Smooth muscle cell (in vitro differentiated cells): Measurements from ENCODE around the gene PIK3AP1. TPM values are rescaled to one million over a fixed set of nuclear protein-coding genes. Genes with fewer than 3 reads are reported as not detected.

Experiments used
- DNase-seq: peaks from one replicate; lab custom pipeline; 2025; ENCODE audit not compliant: unreplicated experiment; lab: John Stamatoyannopoulos, UW
- H2AFZ ChIP-seq: fragments of 200-600 bp; sonication (generic); 2 replicates; pipeline ENCODE4 v1.6.0; 2016; ENCODE audit warnings: antibody characterized with exemption, low read depth, mild to moderate bottlenecking
- H3F3A ChIP-seq: fragments of 200-600 bp; sonication (generic); 2 replicates; pipeline ENCODE4 v1.6.0; 2017; ENCODE audit warnings: antibody characterized with exemption, low read depth
- H3K27ac ChIP-seq: fragments of 200-600 bp; sonication (generic); 2 replicates; pipeline ENCODE4 v1.5.1; 2016; ENCODE audit warnings: low read depth, mild to moderate bottlenecking
- H3K27me3 ChIP-seq: fragments of 200-600 bp; sonication (generic); 2 replicates; pipeline ENCODE4 v1.6.1; 2016; ENCODE audit warnings: low read depth, mild to moderate bottlenecking
- H3K36me3 ChIP-seq: fragments of 200-600 bp; sonication (generic); 2 replicates; pipeline ENCODE4 v1.5.1; 2016; ENCODE audit warnings: low read depth
- H3K4me1 ChIP-seq: fragments of 200-600 bp; sonication (generic); 2 replicates; pipeline ENCODE4 v1.5.1; 2016; ENCODE audit warnings: low read depth
- H3K4me2 ChIP-seq: fragments of 200-600 bp; sonication (generic); 2 replicates; pipeline ENCODE4 v1.6.0; 2016; ENCODE audit warnings: mild to moderate bottlenecking
- H3K4me3 ChIP-seq: fragments of 200-600 bp; sonication (generic); 2 replicates; pipeline ENCODE4 v1.5.1; 2016; ENCODE audit warnings: mild to moderate bottlenecking
- H3K79me2 ChIP-seq: fragments of 200-600 bp; sonication (generic); 2 replicates; pipeline ENCODE4 v1.6.0; 2016; ENCODE audit warnings: low read depth, mild to moderate bottlenecking
- H3K9ac ChIP-seq: fragments of 200-600 bp; sonication (generic); 2 replicates; pipeline ENCODE4 v1.6.0; 2016; ENCODE audit warnings: low read depth
- H3K9me3 ChIP-seq: fragments of 200-600 bp; sonication (generic); replicated peaks from 2 replicates; pipeline ENCODE4 v1.5.1; 2016; ENCODE audit warnings: low read depth
- H4K20me1 ChIP-seq: fragments of 200-600 bp; sonication (generic); 2 replicates; pipeline ENCODE4 v1.6.0; 2016; ENCODE audit warnings: low read depth
- WGBS: methylation state at CpG from one replicate; pipeline ENCODE4 v1.1.7; 2016; ENCODE audit warnings: low lambda C conversion rate; 5-methylcytosine and 5-hydroxymethylcytosine counted together
- polyA plus RNA-seq: library from polyadenylated mRNA; unstranded; fragments of >200 nt; fragmentation: Nextera tagmentation; extraction: Ambion mirVana; gene quantifications from 2 replicates; pipeline ENCODE4 v1.2.1, GENCODE V29; 2016
- total RNA-seq: library from RNA; depleted of rRNA; stranded (reverse); fragments of >200 nt; gene quantifications from 2 replicates; pipeline ENCODE4 v1.2.3, GENCODE V29; 2014
- TF ChIP-seq, protein P1 (sequence below): fragments of 200-600 bp; sonication (generic); IDR thresholded peaks from 2 replicates; pipeline ENCODE4 v1.5.1; 2017; ENCODE audit warnings: borderline replicate concordance, mild to moderate bottlenecking, antibody characterized with exemption; ENCODE audit not compliant: insufficient read depth, poor library complexity, severe bottlenecking

Gene PIK3AP1
- total and polyA plus RNA-seq, 2 experiments from 2014 or later, result 1.2 TPM; not detected in 1

DNA sequence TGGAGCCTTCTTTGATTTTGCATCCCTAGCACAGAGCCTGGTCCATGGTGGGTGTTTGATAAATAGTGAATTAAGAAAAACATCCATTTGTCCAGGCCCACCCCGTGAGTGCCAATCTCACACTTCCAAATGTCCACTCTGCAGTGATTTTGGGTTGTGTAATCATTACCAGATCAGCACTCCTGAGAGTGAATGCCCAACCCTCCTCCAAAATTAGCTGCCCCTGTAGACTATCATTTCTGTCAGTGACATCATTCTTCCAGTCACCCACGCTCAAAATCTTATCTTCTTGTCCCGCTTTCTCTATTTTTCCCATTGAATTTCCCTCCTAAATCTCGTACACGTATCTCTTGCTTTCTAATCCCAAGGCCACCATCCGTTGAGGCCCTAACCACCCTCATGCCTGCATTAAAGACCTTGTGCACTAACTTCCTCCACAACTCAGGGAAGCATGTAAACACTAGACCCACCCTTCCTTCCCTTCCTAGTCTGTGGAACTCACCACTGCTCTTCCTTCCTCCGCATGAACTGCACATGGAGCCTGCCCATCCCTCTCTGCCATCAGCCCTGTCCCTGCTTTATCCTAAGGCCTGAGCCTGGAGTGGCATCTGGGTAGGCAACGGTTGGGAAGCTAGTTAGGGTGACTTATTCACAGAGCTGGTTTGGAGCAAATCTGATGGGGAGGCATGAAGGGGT is 32.8 kb downstream of the PIK3AP1 start:
- no peaks in the 10 kb centered on the region for H3K4me1 ChIP-seq
- H4K20me1 ChIP-seq, result no peaks in the 10 kb centered on the region
- H2AFZ ChIP-seq, result no peak overlapping the region
- no peaks in the 10 kb centered on the region for H3K79me2 ChIP-seq
- TF ChIP-seq, protein P1, sequence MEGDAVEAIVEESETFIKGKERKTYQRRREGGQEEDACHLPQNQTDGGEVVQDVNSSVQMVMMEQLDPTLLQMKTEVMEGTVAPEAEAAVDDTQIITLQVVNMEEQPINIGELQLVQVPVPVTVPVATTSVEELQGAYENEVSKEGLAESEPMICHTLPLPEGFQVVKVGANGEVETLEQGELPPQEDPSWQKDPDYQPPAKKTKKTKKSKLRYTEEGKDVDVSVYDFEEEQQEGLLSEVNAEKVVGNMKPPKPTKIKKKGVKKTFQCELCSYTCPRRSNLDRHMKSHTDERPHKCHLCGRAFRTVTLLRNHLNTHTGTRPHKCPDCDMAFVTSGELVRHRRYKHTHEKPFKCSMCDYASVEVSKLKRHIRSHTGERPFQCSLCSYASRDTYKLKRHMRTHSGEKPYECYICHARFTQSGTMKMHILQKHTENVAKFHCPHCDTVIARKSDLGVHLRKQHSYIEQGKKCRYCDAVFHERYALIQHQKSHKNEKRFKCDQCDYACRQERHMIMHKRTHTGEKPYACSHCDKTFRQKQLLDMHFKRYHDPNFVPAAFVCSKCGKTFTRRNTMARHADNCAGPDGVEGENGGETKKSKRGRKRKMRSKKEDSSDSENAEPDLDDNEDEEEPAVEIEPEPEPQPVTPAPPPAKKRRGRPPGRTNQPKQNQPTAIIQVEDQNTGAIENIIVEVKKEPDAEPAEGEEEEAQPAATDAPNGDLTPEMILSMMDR, result no peak
- WGBS, result 81% methylated on average over 8 of the region's 8 CpGs
- H3K4me2 ChIP-seq, result no peak overlapping the region
- H3K9me3 ChIP-seq, result no peaks in the 10 kb centered on the region
- no peaks in the 10 kb centered on the region for H3K27me3 ChIP-seq
- no peak overlapping the region for H3K27ac ChIP-seq
- H3K4me3 ChIP-seq, result no peak overlapping the region
- H3K9ac ChIP-seq, result no peak overlapping the region
- no peaks in the 10 kb centered on the region for H3F3A ChIP-seq
- no peaks in the 10 kb centered on the region for H3K36me3 ChIP-seq
- no peak for DNase-seq

DNA sequence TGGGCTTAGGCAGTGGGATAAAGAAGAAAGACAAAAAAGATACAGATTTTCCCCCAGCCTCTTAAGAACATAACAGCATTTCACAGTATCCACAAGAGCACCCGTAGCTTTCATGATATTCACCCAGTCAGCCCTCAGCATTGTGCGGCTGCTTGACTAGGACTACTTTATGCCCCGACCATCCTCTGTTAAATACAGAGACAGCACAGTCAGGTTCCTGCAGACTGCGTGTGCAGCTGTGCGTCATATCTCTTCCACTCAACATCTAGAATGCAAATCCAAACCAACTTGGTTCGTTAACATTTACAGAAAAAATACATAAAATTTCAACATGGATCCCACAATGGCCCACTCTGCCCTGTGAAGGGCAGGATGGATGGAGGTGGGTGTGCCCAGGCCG is 33.8 kb downstream of the PIK3AP1 start:
- no peak overlapping the region for H3K9ac ChIP-seq
- H2AFZ ChIP-seq, result no peak overlapping the region
- WGBS, result 93% methylated on average over 7 of the region's 7 CpGs
- H3K79me2 ChIP-seq, result no peaks in the 10 kb centered on the region
- no peaks in the 10 kb centered on the region for H3F3A ChIP-seq
- no peak overlapping the region for H3K4me2 ChIP-seq
- H3K9me3 ChIP-seq, result no peaks in the 10 kb centered on the region
- no peaks in the 10 kb centered on the region for H3K36me3 ChIP-seq
- H3K27me3 ChIP-seq, result no peaks in the 10 kb centered on the region
- no peaks in the 10 kb centered on the region for H4K20me1 ChIP-seq
- no peak overlapping the region for H3K27ac ChIP-seq
- no peak for DNase-seq
- H3K4me3 ChIP-seq, result no peak overlapping the region
- TF ChIP-seq, protein P1, result no peak
- H3K4me1 ChIP-seq, result no peaks in the 10 kb centered on the region

GRCh38 chr10:96685306-96685705 is 35.0 kb downstream of the PIK3AP1 start:
- Histone ChIP-seq H3F3A (no peaks in the 10 kb centered on the region), H3K4me3 (no peak overlapping the region), H3K36me3 (no peaks in the 10 kb centered on the region), H3K27ac (no peak overlapping the region), H3K9ac (no peak overlapping the region), H3K79me2 (no peaks in the 10 kb centered on the region), H4K20me1 (no peaks in the 10 kb centered on the region), H3K4me1 (no peaks in the 10 kb centered on the region), H2AFZ (no peak overlapping the region), H3K9me3 (no peaks in the 10 kb centered on the region), H3K27me3 (no peaks in the 10 kb centered on the region), H3K4me2 (no peak overlapping the region)
- TF ChIP-seq, protein P1, result no peak
- 93% methylated on average over 3 of the region's 3 CpGs for WGBS
- no peak for DNase-seq

GRCh38 chr10:96684826-96685225 is 35.5 kb downstream of the PIK3AP1 start:
- no peak for DNase-seq
- Histone ChIP-seq H2AFZ (no peak overlapping the region), H3K9me3 (no peaks in the 10 kb centered on the region), H3K79me2 (no peaks in the 10 kb centered on the region), H3K9ac (no peak overlapping the region), H4K20me1 (no peaks in the 10 kb centered on the region), H3K36me3 (no peaks in the 10 kb centered on the region), H3K4me2 (no peak overlapping the region), H3F3A (no peaks in the 10 kb centered on the region), H3K4me3 (no peak overlapping the region), H3K27me3 (no peaks in the 10 kb centered on the region), H3K4me1 (no peaks in the 10 kb centered on the region), H3K27ac (no peak overlapping the region)
- TF ChIP-seq, protein P1, result no peak
- 87% methylated on average over 4 of the region's 4 CpGs for WGBS
